GM19328 (cell line): ENCODE results near the gene CIPC.

ENCODE experiments used
- ATAC-seq: cut with Tn5 transposase; IDR thresholded peaks from one replicate; pipeline ENCODE4 v1.9.1; 2021; ENCODE audit warnings: mild to moderate bottlenecking, moderate library complexity; ENCODE audit not compliant: unreplicated experiment

The CIPC gene

GRCh38 chr14:77069551-77069950 lies 28.5 kb upstream of the CIPC start:
- ATAC-seq, result no peak

GRCh38 chr14:77071938-77072388 lies 26.1 kb upstream of the CIPC start:
- no peak for ATAC-seq

- ATAC-seq, result no peak
Observed at GRCh38 chr14:77074969-77075368, 23.1 kb upstream of the CIPC start.

GRCh38 chr14:77076113-77076631 lies 21.9 kb upstream of the CIPC start:
- ATAC-seq, result no peak

GRCh38 chr14:77077040-77077439 lies 21.0 kb upstream of the CIPC start:
- ATAC-seq, result no peak

GRCh38 chr14:77082356-77082755 lies 15.7 kb upstream of the CIPC start:
- ATAC-seq, result no peak

- no peak for ATAC-seq
Observed at GRCh38 chr14:77083082-77083481, 15.0 kb upstream of the CIPC start.

GRCh38 chr14:77084985-77085384 lies 13.1 kb upstream of the CIPC start:
- ATAC-seq, result no peak

GRCh38 chr14:77085538-77085937 lies 12.5 kb upstream of the CIPC start:
- ATAC-seq, result no peak

- peak; percentile 47 for ATAC-seq
Observed at GRCh38 chr14:77086017-77086727, 11.9 kb upstream of the CIPC start.

GRCh38 chr14:77086951-77087350 lies 11.1 kb upstream of the CIPC start:
- no peak for ATAC-seq

GRCh38 chr14:77087631-77088030 lies 10.4 kb upstream of the CIPC start:
- ATAC-seq, result no peak

GRCh38 chr14:77088219-77088618 lies 9.8 kb upstream of the CIPC start:
- ATAC-seq, result no peak

GRCh38 chr14:77088645-77089044 lies 9.4 kb upstream of the CIPC start:
- ATAC-seq, result no peak

GRCh38 chr14:77091518-77091917 lies 6.5 kb upstream of the CIPC start:
- no peak for ATAC-seq

- no peak for ATAC-seq
Observed at GRCh38 chr14:77092676-77093075, 5.4 kb upstream of the CIPC start.

- ATAC-seq, result no peak
Observed at GRCh38 chr14:77094672-77095284, 3.3 kb upstream of the CIPC start.

GRCh38 chr14:77097006-77097699 lies 905 bp upstream of the CIPC start:
- no peak for ATAC-seq

- no peak for ATAC-seq
Observed at GRCh38 chr14:77098529-77099353, 683 bp downstream of the CIPC start.

GRCh38 chr14:77099425-77100167 lies 1.5 kb downstream of the CIPC start:
- no peak for ATAC-seq
